Measurements from ENCODE around the gene ATXN2. TPM values are rescaled to one million over a fixed set of nuclear protein-coding genes. Genes with fewer than 3 reads are reported as not detected.

The ATXN2 gene
- total and polyA plus RNA-seq, 2 of the 4 experiments (the other 2 are of a cell fraction) = 12.4 to 66.5 TPM

DNA sequence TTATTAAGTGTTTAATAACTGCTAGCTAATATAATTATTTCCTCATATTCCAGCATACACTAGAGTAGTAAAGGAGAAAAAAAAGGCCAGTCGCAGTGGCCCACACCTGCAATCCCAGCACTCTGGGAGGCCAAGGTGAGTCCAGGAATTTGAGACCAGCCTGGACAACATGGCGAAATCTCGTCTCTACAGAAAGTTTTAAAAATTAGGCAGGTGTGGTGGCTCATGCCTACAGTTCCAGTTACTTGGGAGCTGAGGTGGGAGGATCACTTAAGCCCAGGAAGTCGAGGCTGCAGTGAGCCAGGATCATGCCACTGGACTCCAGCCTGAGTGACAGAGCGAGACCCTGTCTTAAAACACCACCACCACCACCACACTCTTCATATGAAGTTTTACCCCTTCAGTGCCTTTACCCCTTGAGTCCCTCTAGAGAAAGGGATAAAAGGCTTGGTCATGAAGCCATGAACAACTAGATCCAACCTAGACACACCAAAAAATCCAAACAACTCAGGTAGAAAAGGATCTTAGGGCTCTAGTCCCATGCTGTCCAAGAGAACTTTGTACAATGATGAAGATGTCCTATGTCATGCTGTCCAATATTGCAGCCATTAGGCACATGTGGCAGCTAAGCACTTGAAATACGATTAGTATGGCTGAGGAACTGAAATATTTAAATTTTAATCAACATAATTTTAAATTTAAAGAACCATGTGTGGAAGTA is 29.6 kb downstream of the ATXN2 start:
- BruUV-seq (replicated peaks) = no TSS peak
- Histone ChIP-seq H4K5ac (ENCODE audit: low read depth, low read length) (0 out of 2 replicates have a peak overlapping the region, but pooled peaks have one; percentile 19), H3K27me3 (ENCODE audit: control insufficient read depth, insufficient read depth, low read length) (no peaks in the 10 kb centered on the region), H2BK5ac (ENCODE audit: low read depth, low read length, poor library complexity, severe bottlenecking) (peak overlapping the region; percentile 83), H3K4ac (ENCODE audit: low read depth, low read length) (peak overlapping the region; percentile 58), H3K14ac (replicated peaks; ENCODE audit: low read depth, low read length) (peak overlapping the region; percentile 72), H3K9ac (ENCODE audit: low read depth, low read length) (no peak overlapping the region), H3K56ac (ENCODE audit: extremely low read depth, insufficient read depth, low read length) (peak overlapping the region; percentile 36; the same call in 1 of the 2 replicates), H3K27ac (ENCODE audit: insufficient read depth, low read length) (peak overlapping the region; percentile 24; the same call in 1 of the 2 replicates), H2BK20ac (ENCODE audit: low read depth, low read length) (peak overlapping the region; percentile 84), H3K23ac (ENCODE audit: low read depth, low read length) (peak overlapping the region; percentile 72), H2AK5ac (ENCODE audit: low read depth, low read length) (peak overlapping the region; percentile 32), H3K18ac (ENCODE audit: low read depth, low read length) (peak overlapping the region; percentile 42; the same call in 1 of the 2 replicates), H4K91ac (ENCODE audit: insufficient read depth, low read depth, low read length) (peak overlapping the region; percentile 65), H3K4me3 (ENCODE audit: insufficient read depth, low read depth, low read length) (no peak overlapping the region), H2AFZ (replicated peaks; ENCODE audit: low read length, poor library complexity) (no peak overlapping the region), H2BK15ac (ENCODE audit: low read depth, low read length) (peak overlapping the region; percentile 59; the same call in 2 of the 3 replicates), H3K9me3 (ENCODE audit: control insufficient read depth, insufficient read depth, low read length) (no peaks in the 10 kb centered on the region), H3K4me1 (ENCODE audit: control insufficient read depth, insufficient read depth, low read length) (peaks cover 17% of the 10 kb centered on the region), H3K9me1 (ENCODE audit: insufficient read depth, low read length) (peaks cover 18% of the 10 kb centered on the region), H2AK9ac (replicated peaks; ENCODE audit: low read depth, low read length, poor library complexity) (no peak overlapping the region), H2BK120ac (ENCODE audit: low read depth, low read length) (peak overlapping the region; percentile 86), H3K36me3 (ENCODE audit: control insufficient read depth, insufficient read depth, low read length) (peaks cover 3% of the 10 kb centered on the region), H4K20me1 (ENCODE audit: insufficient read depth, low read length) (peaks cover 62% of the 10 kb centered on the region), H3K79me1 (ENCODE audit: low read depth in 1 of 2, low read length in 2 of 2) (peaks cover 4 to 79% of the 10 kb centered on the region in 2 experiments; a peak in 3 of 4 replicates), H3K4me2 (ENCODE audit: low read depth, low read length) (peak overlapping the region; percentile 37; the same call in 1 of the 2 replicates), H4K8ac (ENCODE audit: low read depth in 2 of 2, low read length in 2 of 2) (peak overlapping the region in 1 of 2 experiments; percentile 71; a peak in 3 of 4 replicates)
- 88% methylated on average over 2 of the region's 6 CpGs; no CpG with 5 or more reads in 1 of the 2 experiments for WGBS, 2 experiments (ENCODE audit: extremely low coverage in 2 of 2, insufficient read length in 1 of 2)
- TF ChIP-seq, protein P1, sequence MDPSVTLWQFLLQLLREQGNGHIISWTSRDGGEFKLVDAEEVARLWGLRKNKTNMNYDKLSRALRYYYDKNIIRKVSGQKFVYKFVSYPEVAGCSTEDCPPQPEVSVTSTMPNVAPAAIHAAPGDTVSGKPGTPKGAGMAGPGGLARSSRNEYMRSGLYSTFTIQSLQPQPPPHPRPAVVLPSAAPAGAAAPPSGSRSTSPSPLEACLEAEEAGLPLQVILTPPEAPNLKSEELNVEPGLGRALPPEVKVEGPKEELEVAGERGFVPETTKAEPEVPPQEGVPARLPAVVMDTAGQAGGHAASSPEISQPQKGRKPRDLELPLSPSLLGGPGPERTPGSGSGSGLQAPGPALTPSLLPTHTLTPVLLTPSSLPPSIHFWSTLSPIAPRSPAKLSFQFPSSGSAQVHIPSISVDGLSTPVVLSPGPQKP (IDR thresholded peaks at IDR 0.05; ENCODE audit: borderline replicate concordance, low read depth, low read length) = no peak
- TF ChIP-seq, protein P2, sequence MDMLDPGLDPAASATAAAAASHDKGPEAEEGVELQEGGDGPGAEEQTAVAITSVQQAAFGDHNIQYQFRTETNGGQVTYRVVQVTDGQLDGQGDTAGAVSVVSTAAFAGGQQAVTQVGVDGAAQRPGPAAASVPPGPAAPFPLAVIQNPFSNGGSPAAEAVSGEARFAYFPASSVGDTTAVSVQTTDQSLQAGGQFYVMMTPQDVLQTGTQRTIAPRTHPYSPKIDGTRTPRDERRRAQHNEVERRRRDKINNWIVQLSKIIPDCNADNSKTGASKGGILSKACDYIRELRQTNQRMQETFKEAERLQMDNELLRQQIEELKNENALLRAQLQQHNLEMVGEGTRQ (IDR thresholded peaks at IDR 0.05; ENCODE audit: low read depth, low read length) = no peak
- TF ChIP-seq POLR2A (IDR thresholded peaks at IDR 0.05; ENCODE audit: low read depth, low read length) = no peak
- no peak for TF ChIP-seq FOS (IDR thresholded peaks at IDR 0.05; ENCODE audit: low read depth, low read length)
- TF ChIP-seq, protein P3, sequence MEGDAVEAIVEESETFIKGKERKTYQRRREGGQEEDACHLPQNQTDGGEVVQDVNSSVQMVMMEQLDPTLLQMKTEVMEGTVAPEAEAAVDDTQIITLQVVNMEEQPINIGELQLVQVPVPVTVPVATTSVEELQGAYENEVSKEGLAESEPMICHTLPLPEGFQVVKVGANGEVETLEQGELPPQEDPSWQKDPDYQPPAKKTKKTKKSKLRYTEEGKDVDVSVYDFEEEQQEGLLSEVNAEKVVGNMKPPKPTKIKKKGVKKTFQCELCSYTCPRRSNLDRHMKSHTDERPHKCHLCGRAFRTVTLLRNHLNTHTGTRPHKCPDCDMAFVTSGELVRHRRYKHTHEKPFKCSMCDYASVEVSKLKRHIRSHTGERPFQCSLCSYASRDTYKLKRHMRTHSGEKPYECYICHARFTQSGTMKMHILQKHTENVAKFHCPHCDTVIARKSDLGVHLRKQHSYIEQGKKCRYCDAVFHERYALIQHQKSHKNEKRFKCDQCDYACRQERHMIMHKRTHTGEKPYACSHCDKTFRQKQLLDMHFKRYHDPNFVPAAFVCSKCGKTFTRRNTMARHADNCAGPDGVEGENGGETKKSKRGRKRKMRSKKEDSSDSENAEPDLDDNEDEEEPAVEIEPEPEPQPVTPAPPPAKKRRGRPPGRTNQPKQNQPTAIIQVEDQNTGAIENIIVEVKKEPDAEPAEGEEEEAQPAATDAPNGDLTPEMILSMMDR (conservative IDR thresholded peaks at IDR 0.05; ENCODE audit: low read depth, low read length) = no peak
- CTCF ChIA-PET = no interaction called here
- intact Hi-C loops (cut with micrococcal nuclease) = loop anchor here (1.0 to 2.0 kb wide), 2 partner anchors 9 to 29 kb away; partner anchors contain the start of gene ATXN2
- no peak for DNase-seq
- no peak for ATAC-seq (ENCODE audit: low read depth)
- dilution Hi-C loops (cut with HindIII; ENCODE audit: low sequenced_read_pairs, unreplicated experiment) = no loop called here
- POLR2A ChIA-PET (ENCODE audit: unreplicated experiment) = no interaction called here
- in situ Hi-C loops (cut with MboI; ENCODE audit: low sequenced_read_pairs) = no loop called here
